Gastroesophageal sphincter (tissue), 4 donors: Measurements from ENCODE around the gene TARBP1. TPM values are rescaled to one million over a fixed set of nuclear protein-coding genes. Genes with fewer than 3 reads are reported as not detected.

ENCODE experiments used
- ATAC-seq: fragments of 150-250 bp; one replicate; pipeline ENCODE4 v1.9.1; 2016; ENCODE audit warnings: mild to moderate bottlenecking, moderate library complexity
- H3K27ac ChIP-seq, 4 donors: fragments of 200-600 bp; sonication (generic) in 3 of 4; 1 replicate in 3 of 4; 2 replicates in 1 of 4; pipeline ENCODE4 v1.5.1; 2016 to 2019
- H3K27me3 ChIP-seq: fragments of 200-600 bp; sonication (generic); one replicate; pipeline ENCODE4 v1.5.1; 2019
- H3K36me3 ChIP-seq, 2 donors: fragments of 200-600 bp; sonication (generic); one replicate each; pipeline ENCODE4 v1.5.1; 2019; ENCODE audit warnings: control low read depth in 1 of 2
- H3K4me1 ChIP-seq, 3 donors: fragments of 200-600 bp; sonication (generic); 1 replicate in 2 of 3; 2 replicates in 1 of 3; pipeline ENCODE4 v1.5.1; 2016 to 2019; ENCODE audit warnings: control low read depth in 2 of 3
- H3K4me3 ChIP-seq, 2 donors: fragments of 200-600 bp; sonication (generic); one replicate each; pipeline ENCODE4 v1.5.1; 2019; ENCODE audit warnings: mild to moderate bottlenecking in 1 of 2, moderate library complexity in 1 of 2
- H3K9me3 ChIP-seq, 3 donors: fragments of 200-600 bp; sonication (generic); one replicate each; pipeline ENCODE4 v1.5.1; 2017 to 2019; ENCODE audit warnings: control low read depth in 2 of 3
- EP300 ChIP-seq: sonication (generic); formaldehyde crosslinking; IDR thresholded peaks from one replicate; pipeline ENCODE4 v1.6.1; 2017; ENCODE audit warnings: antibody characterized with exemption, mild to moderate bottlenecking
- POLR2A ChIP-seq, 2 donors: fragments of 450-650 bp; IDR thresholded peaks; one replicate each; pipeline ENCODE4 v1.6.1; 2017; ENCODE audit warnings: antibody characterized with exemption in 2 of 2, mild to moderate bottlenecking in 2 of 2, moderate library complexity in 1 of 2
- POLR2AphosphoS5 ChIP-seq: sonication (generic); formaldehyde crosslinking; IDR thresholded peaks from one replicate; pipeline ENCODE4 v1.6.1; 2017; ENCODE audit warnings: antibody characterized with exemption
- WGBS, 2 donors: methylation state at CpG; one replicate each; pipeline ENCODE4 v1.1.5; 2018; ENCODE audit warnings: low coverage in 1 of 2; 5-methylcytosine and 5-hydroxymethylcytosine counted together
- total RNA-seq, 4 donors: library from RNA; depleted of rRNA; stranded (reverse); fragments of >200 nt; gene quantifications; one replicate each; pipeline ENCODE4 v1.1.0, GENCODE V29; 2016
- TF ChIP-seq, protein P1 (sequence below), 4 experiments: fragments of 200-600 bp in 2 of 4; fragments of 450-650 bp in 2 of 4; sonication (generic) in 1 of 4; IDR thresholded peaks; one replicate each; pipeline ENCODE4 v1.5.1; 2017 to 2019; ENCODE audit warnings: antibody characterized with exemption in 4 of 4, mild to moderate bottlenecking in 2 of 4, moderate library complexity in 2 of 4

TARBP1 gene
- total RNA-seq, 4 donors from 2014 or later: 6.7 to 9.6 (median 8.7) TPM

DNA sequence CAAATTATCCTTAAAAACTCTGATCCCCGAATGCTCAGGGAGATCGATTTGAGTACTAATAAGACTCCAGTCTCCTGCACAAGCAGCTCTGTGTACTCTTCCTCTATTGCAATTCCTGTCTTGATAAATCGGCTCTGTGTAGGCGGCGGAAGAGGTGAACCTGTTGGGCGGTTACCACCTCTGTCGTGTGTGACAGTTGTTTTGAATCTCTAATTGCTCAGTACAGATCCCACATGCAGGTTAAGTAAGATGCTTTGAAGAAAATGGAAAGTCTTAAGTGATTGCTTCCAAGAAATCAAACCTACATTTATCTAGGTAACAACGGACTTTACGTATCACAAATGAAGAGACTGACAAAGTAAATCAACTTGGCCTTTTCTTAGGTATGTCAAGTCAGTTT, 70.2 kb downstream of the TARBP1 start:
- H3K36me3 ChIP-seq: peaks cover 0 to 49% of the 10 kb centered on the region in 2 donors
- no peak overlapping the region for H3K27ac ChIP-seq
- ATAC-seq: no peak
- no peaks in the 10 kb centered on the region for H3K4me1 ChIP-seq
- 88 to 92% methylated on average over 7 to 9 of the region's 9 CpGs for WGBS, 2 donors
- H3K9me3 ChIP-seq: no peaks in the 10 kb centered on the region
- no peak overlapping the region for H3K4me3 ChIP-seq
- TF ChIP-seq POLR2AphosphoS5 (no peak), EP300 (no peak), POLR2A (IDR thresholded peaks at IDR 0.05) (no peak)
- TF ChIP-seq, protein P1, sequence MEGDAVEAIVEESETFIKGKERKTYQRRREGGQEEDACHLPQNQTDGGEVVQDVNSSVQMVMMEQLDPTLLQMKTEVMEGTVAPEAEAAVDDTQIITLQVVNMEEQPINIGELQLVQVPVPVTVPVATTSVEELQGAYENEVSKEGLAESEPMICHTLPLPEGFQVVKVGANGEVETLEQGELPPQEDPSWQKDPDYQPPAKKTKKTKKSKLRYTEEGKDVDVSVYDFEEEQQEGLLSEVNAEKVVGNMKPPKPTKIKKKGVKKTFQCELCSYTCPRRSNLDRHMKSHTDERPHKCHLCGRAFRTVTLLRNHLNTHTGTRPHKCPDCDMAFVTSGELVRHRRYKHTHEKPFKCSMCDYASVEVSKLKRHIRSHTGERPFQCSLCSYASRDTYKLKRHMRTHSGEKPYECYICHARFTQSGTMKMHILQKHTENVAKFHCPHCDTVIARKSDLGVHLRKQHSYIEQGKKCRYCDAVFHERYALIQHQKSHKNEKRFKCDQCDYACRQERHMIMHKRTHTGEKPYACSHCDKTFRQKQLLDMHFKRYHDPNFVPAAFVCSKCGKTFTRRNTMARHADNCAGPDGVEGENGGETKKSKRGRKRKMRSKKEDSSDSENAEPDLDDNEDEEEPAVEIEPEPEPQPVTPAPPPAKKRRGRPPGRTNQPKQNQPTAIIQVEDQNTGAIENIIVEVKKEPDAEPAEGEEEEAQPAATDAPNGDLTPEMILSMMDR (IDR thresholded peaks at IDR 0.05): no peak
- H3K27me3 ChIP-seq: no peaks in the 10 kb centered on the region

DNA sequence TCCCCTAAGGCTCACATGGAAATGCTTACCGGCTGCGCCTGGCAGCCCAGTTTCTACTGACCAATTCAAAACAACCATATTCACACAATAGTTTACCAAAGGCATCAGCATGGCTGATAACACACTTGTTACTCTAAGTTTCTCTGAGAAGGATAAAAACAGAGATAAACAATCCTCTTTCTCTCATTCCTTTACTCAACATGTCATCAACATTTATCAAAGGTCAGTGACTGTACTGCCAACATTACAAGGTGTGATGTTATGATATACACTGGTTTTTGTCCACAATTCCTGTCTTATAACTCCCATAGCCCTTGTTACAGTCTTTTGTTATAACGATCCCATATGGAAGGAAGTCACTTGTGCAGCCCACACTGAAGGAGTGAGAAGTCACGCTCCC, 72.1 kb downstream of the TARBP1 start:
- no peak for TF ChIP-seq EP300
- TF ChIP-seq, protein P1 (IDR thresholded peaks at IDR 0.05): no peak
- no peak for TF ChIP-seq POLR2AphosphoS5
- TF ChIP-seq POLR2A (IDR thresholded peaks at IDR 0.05): no peak
- 71 to 92% methylated on average over 2 to 4 of the region's 4 CpGs for WGBS, 2 donors
- H3K9me3 ChIP-seq: no peaks in the 10 kb centered on the region
- H3K4me3 ChIP-seq: no peak overlapping the region
- H3K27ac ChIP-seq: no peak overlapping the region
- no peaks in the 10 kb centered on the region for H3K27me3 ChIP-seq
- no peaks in the 10 kb centered on the region for H3K4me1 ChIP-seq
- ATAC-seq: no peak
- peaks cover 0 to 31% of the 10 kb centered on the region in 2 donors for H3K36me3 ChIP-seq

DNA sequence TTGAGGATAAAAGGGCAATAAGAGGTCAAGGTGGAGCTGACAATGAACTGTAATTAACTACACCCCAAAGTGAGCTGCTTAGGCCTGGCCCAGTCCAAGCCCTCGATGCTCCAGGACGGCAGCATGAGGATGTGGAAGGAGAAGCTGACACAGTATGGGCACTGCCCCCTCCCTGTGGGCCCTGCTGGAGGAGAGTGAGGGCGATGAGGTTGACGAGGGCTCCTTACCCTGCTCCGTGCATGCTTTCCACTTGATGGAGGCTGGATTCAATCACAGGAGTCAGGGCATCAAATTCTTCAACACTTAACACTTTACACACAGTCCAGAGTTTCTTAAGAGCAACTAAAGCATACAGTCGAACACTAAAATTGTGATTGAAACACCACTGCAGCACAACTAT, 73.3 kb downstream of the TARBP1 start:
- Histone ChIP-seq H3K9me3 (no peaks in the 10 kb centered on the region), H3K4me1 (peaks cover 0 to 9% (median 0%) of the 10 kb centered on the region in 3 donors), H3K4me3 (no peak overlapping the region), H3K27ac (no peak overlapping the region), H3K27me3 (no peaks in the 10 kb centered on the region), H3K36me3 (peaks cover 0 to 24% of the 10 kb centered on the region in 2 donors)
- TF ChIP-seq POLR2AphosphoS5 (no peak), EP300 (no peak), POLR2A (IDR thresholded peaks at IDR 0.05) (no peak)
- TF ChIP-seq, protein P1 (IDR thresholded peaks at IDR 0.05): no peak
- ATAC-seq: no peak
- 53 to 63% methylated on average over 5 to 6 of the region's 6 CpGs for WGBS, 2 donors

DNA sequence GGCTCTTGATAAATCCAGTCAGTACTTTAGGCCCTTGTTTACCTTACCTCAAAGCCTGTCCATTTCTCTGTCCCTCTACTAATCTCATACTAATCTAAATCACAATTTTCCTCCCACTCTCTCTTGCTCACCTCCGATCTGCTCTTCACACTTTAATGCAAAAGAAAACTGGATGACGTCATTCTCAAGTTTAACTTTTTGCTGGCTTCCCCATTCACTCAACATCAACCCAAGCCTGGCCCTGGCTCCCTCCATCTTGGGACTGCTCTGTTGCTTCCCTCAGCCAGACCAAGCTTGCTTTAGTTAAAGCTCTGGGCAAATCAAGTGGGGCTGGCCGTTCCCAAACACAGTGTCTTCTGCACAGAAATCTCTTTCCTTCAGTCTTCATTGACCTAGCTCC, 76.0 kb downstream of the TARBP1 start:
- Histone ChIP-seq H3K27me3 (no peaks in the 10 kb centered on the region), H3K36me3 (peaks cover 0 to 12% of the 10 kb centered on the region in 2 donors), H3K27ac (no peak overlapping the region), H3K4me1 (peaks cover 0 to 16% (median 0%) of the 10 kb centered on the region in 3 donors), H3K9me3 (no peaks in the 10 kb centered on the region), H3K4me3 (no peak overlapping the region)
- TF ChIP-seq EP300 (no peak), POLR2A (IDR thresholded peaks at IDR 0.05) (no peak), POLR2AphosphoS5 (no peak)
- TF ChIP-seq, protein P1 (IDR thresholded peaks at IDR 0.05): no peak
- 69 to 80% methylated on average over 3 of the region's 3 CpGs for WGBS, 2 donors
- ATAC-seq: no peak

DNA sequence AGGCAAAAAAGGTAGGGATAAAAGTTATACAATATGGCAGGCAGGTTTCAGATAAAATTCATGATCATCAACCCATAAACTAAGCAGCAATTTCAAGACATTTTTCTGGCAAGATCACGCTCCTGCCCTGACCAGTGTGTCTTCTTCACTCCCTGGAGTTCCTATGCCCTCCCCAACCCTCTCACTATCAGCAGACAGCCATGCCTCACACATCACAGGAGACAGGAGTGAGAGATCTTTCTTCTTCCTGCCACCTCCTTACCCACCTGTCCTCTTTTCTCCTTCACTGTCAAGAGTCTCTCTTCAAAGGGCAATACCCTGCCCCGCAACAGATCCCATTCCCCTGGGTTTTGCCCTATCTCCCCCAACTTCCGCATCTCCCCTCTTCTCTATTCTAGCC, 77.3 kb downstream of the TARBP1 start:
- TF ChIP-seq POLR2AphosphoS5: no peak
- H3K27me3 ChIP-seq: no peaks in the 10 kb centered on the region
- no peaks in the 10 kb centered on the region for H3K9me3 ChIP-seq
- 96 to 100% methylated on average over 3 of the region's 3 CpGs for WGBS, 2 donors
- H3K36me3 ChIP-seq: peaks cover 0 to 12% of the 10 kb centered on the region in 2 donors
- H3K4me3 ChIP-seq: no peak overlapping the region
- ATAC-seq: no peak
- H3K4me1 ChIP-seq: peaks cover 0 to 16% (median 0%) of the 10 kb centered on the region in 3 donors
- H3K27ac ChIP-seq: peak overlapping the region in 1 of 4 donors; percentile 39
